NCI-H82 (cell line): ENCODE measurements around the gene KIF5C.
"Not testable (repeated sequence)": the region's sequence is repeated elsewhere in the genome, so short reads cannot be mapped to it uniquely, and the experiment has no call there.

Experiments used
- DNase-seq: peaks from one replicate; lab custom pipeline; 2025; lab: John Stamatoyannopoulos, UW

Gene KIF5C

GRCh38 chr2:148965623-148966437 is 90.8 kb downstream of the KIF5C start:
- DNase-seq = no peak

GRCh38 chr2:148966438-148966758 is 91.4 kb downstream of the KIF5C start:
- no peak for DNase-seq

- no peak for DNase-seq
Observed at GRCh38 chr2:148967056-148967455, 92.0 kb downstream of the KIF5C start.

- DNase-seq = peak; percentile 34
Observed at GRCh38 chr2:148967578-148967977, 92.6 kb downstream of the KIF5C start.

- peak; percentile 92 for DNase-seq
Observed at GRCh38 chr2:148968301-148968700, 93.3 kb downstream of the KIF5C start.

GRCh38 chr2:148968776-148969319 is 93.8 kb downstream of the KIF5C start:
- peak; percentile 92 for DNase-seq

GRCh38 chr2:148969659-148970061 is 94.6 kb downstream of the KIF5C start:
- no peak for DNase-seq

- DNase-seq = peak; percentile 17
Observed at GRCh38 chr2:148970385-148970784, 95.4 kb downstream of the KIF5C start.

- DNase-seq = no peak
Observed at GRCh38 chr2:148971547-148971946, 96.5 kb downstream of the KIF5C start.

- peak; percentile 22 for DNase-seq
Observed at GRCh38 chr2:148974095-148974494, 99.1 kb downstream of the KIF5C start.

GRCh38 chr2:148978026-148978685 is 103.1 kb downstream of the KIF5C start:
- DNase-seq = peak; percentile 30

GRCh38 chr2:148978706-148979105 is 103.7 kb downstream of the KIF5C start:
- DNase-seq = no peak

- no peak for DNase-seq
Observed at GRCh38 chr2:148979164-148979918, 104.3 kb downstream of the KIF5C start.

GRCh38 chr2:148979919-148980277 is 104.9 kb downstream of the KIF5C start:
- DNase-seq = no peak

GRCh38 chr2:148980496-148980895 is 105.5 kb downstream of the KIF5C start:
- not testable (repeated sequence) for DNase-seq

GRCh38 chr2:148981324-148981723 is 106.3 kb downstream of the KIF5C start:
- DNase-seq = peak; percentile 36

- DNase-seq = no peak
Observed at GRCh38 chr2:148981781-148982180, 106.8 kb downstream of the KIF5C start.

GRCh38 chr2:148982282-148982681 is 107.3 kb downstream of the KIF5C start:
- no peak for DNase-seq

- DNase-seq = no peak
Observed at GRCh38 chr2:148983896-148984295, 108.9 kb downstream of the KIF5C start.

- DNase-seq = no peak
Observed at GRCh38 chr2:148984449-148984848, 109.4 kb downstream of the KIF5C start.

GRCh38 chr2:148987286-148987685 is 112.3 kb downstream of the KIF5C start:
- DNase-seq = no peak

- DNase-seq = no peak
Observed at GRCh38 chr2:148988337-148988736, 113.3 kb downstream of the KIF5C start.
